Activated CD8-positive, alpha-beta memory T cell treated with anti-CD3 and anti-CD28 coated beads, Interleukin-2, amount 50 U/mL, for 48 hours (primary cell): ENCODE results near the gene ERI3.
A peak's percentile ranks its signal among the peaks of the same experiment; 100 is the strongest.
"Not testable (repeated sequence)": the region's sequence is repeated elsewhere in the genome, so short reads cannot be mapped to it uniquely, and the experiment has no call there.

Experiments used
- DNase-seq: peaks from one replicate; pipeline ENCODE4 v3.0.0-alpha.2; 2020

The ERI3 gene

GRCh38 chr1:44229435-44230167 lies 125.5 kb downstream of the ERI3 start:
- no peak for DNase-seq

- no peak for DNase-seq
Measured at GRCh38 chr1:44228218-44228617, 126.8 kb downstream of the ERI3 start.

- DNase-seq: peak; percentile 29
Measured at GRCh38 chr1:44227211-44227610, 127.8 kb downstream of the ERI3 start.

GRCh38 chr1:44225761-44226160 lies 129.3 kb downstream of the ERI3 start:
- peak; percentile 15 for DNase-seq

- no peak for DNase-seq
Measured at GRCh38 chr1:44223187-44223610, 131.9 kb downstream of the ERI3 start.

- peak; percentile 49 for DNase-seq
Measured at GRCh38 chr1:44222397-44223186, 132.5 kb downstream of the ERI3 start.

GRCh38 chr1:44221769-44222168 lies 133.3 kb downstream of the ERI3 start:
- DNase-seq: no peak

- peak; percentile 45 for DNase-seq
Measured at GRCh38 chr1:44220755-44221154, 134.3 kb downstream of the ERI3 start.

GRCh38 chr1:44220001-44220751 lies 134.9 kb downstream of the ERI3 start:
- DNase-seq: peak; percentile 47

GRCh38 chr1:44219301-44219626 lies 135.8 kb downstream of the ERI3 start:
- DNase-seq: peak; percentile 49

GRCh38 chr1:44218503-44219300 lies 136.4 kb downstream of the ERI3 start:
- no peak for DNase-seq

GRCh38 chr1:44217809-44218410 lies 137.1 kb downstream of the ERI3 start:
- DNase-seq: peak; percentile 87

- peak; percentile 95 for DNase-seq
Measured at GRCh38 chr1:44213222-44214112, 141.6 kb downstream of the ERI3 start, which contains the start of gene DMAP1. Gene DMAP1, plus strand, starts transcription at chr1:44213471. Its CDS starts 283 bp downstream, at chr1:44213754.

- no peak for DNase-seq
Measured at GRCh38 chr1:44212355-44213221, 142.5 kb downstream of the ERI3 start.

GRCh38 chr1:44210595-44210994 lies 144.5 kb downstream of the ERI3 start:
- DNase-seq: no peak

- DNase-seq: no peak
Measured at GRCh38 chr1:44208226-44208625, 146.8 kb downstream of the ERI3 start.

- DNase-seq: not testable (repeated sequence)
Measured at GRCh38 chr1:44206545-44206944, 148.5 kb downstream of the ERI3 start.

GRCh38 chr1:44200336-44200735 lies 154.7 kb downstream of the ERI3 start:
- no peak for DNase-seq

GRCh38 chr1:44174630-44175029 lies 180.4 kb downstream of the ERI3 start:
- DNase-seq: no peak
